ENCODE measurements around the gene APRT. TPM values are rescaled to one million over a fixed set of nuclear protein-coding genes. Genes with fewer than 3 reads are reported as not detected.

The APRT gene
- total and polyA plus RNA-seq, 9 of the 15 experiments (the other 6 are each of a cell fraction or from before 2014, with no cell fraction given) = 41.7 to 409 (median 146) TPM

GRCh38 chr16:88790312-88791211 lies 21.2 kb downstream of the APRT start (continued):
- TF ChIP-seq MAZ (CRISPR knock-in tag; conservative IDR thresholded peaks at IDR 0.05 in 1 of 2, IDR thresholded peaks at IDR 0.05 in 1 of 2) (peak in 1 of 2 experiments; percentile 71; a peak in 3 of 4 replicates), NELFE (IDR thresholded peaks at IDR 0.05; ENCODE audit: insufficient read depth, insufficient read length) (no peak), RBBP5 (IDR thresholded peaks at IDR 0.05; ENCODE audit: borderline replicate concordance, insufficient read depth, low read length, poor library complexity, severe bottlenecking) (peak; percentile 28), EP400 (IDR thresholded peaks at IDR 0.05) (0 out of 2 replicates have a peak, but pooled peaks have one; percentile 13), XRCC3 (IDR thresholded peaks at IDR 0.05) (no peak), L3MBTL2 (IDR thresholded peaks at IDR 0.05) (0 out of 2 replicates have a peak, but pooled peaks have one; percentile 21), HDAC1 (IDR thresholded peaks at IDR 0.05) (0 out of 4 replicates have a peak, but pooled peaks of 1 of the 2 experiments have one; percentile 20), SMARCE1 (IDR thresholded peaks at IDR 0.05) (peak; percentile 52; the same call in 1 of the 2 replicates), BHLHE40 (IDR thresholded peaks at IDR 0.05; ENCODE audit: low read length) (peak; percentile 68), FOSL1 (tag; conservative IDR thresholded peaks at IDR 0.05) (no peak), ZNF3 (CRISPR knock-in tag; IDR thresholded peaks at IDR 0.05) (no peak), CTBP1 (IDR thresholded peaks at IDR 0.05; ENCODE audit: borderline replicate concordance) (peak; percentile 27; the same call in 1 of the 2 replicates), RB1 (IDR thresholded peaks at IDR 0.05; ENCODE audit: low read depth) (0 out of 2 replicates have a peak, but pooled peaks have one; percentile 23), KDM1A (IDR thresholded peaks at IDR 0.05) (peak in 1 of 2 experiments; percentile 30; a peak in 1 of 4 replicates), JUND (IDR thresholded peaks at IDR 0.05; ENCODE audit: borderline replicate concordance, low read depth, low read length) (0 out of 2 replicates have a peak, but pooled peaks have one; percentile 9), JUND (tag; IDR thresholded peaks at IDR 0.05; ENCODE audit: borderline replicate concordance, low read depth, low read length) (no peak), GABPB1 (CRISPR knock-in tag; IDR thresholded peaks at IDR 0.05) (0 out of 2 replicates have a peak, but pooled peaks have one; percentile 16), VEZF1 (CRISPR knock-in tag; IDR thresholded peaks at IDR 0.05) (peak; percentile 84), POLR2G (IDR thresholded peaks at IDR 0.05; ENCODE audit: low read depth, low read length) (peak; percentile 65), RBFOX2 (IDR thresholded peaks at IDR 0.05; ENCODE audit: low read depth, low read length) (peak; percentile 57), MYNN (IDR thresholded peaks at IDR 0.05) (peak; percentile 74; the same call in 1 of the 2 replicates), MYNN (CRISPR knock-in tag; IDR thresholded peaks at IDR 0.05) (no peak), E2F6 (IDR thresholded peaks at IDR 0.05; ENCODE audit: borderline replicate concordance in 1 of 2, extremely low read depth in 1 of 2, insufficient read depth in 1 of 2, insufficient read length in 1 of 2, low read depth in 1 of 2, low read length in 1 of 2, poor library complexity in 1 of 2, severe bottlenecking in 1 of 2) (peak in 1 of 2 experiments; percentile 55), ATF7 (IDR thresholded peaks at IDR 0.05) (no peak), BRD9 (IDR thresholded peaks at IDR 0.05; ENCODE audit: low read depth, partially characterized antibody) (no peak)
